Endothelial cell of umbilical vein (primary cell): Measurements from ENCODE around the gene TEF. TPM values are rescaled to one million over a fixed set of nuclear protein-coding genes. Genes with fewer than 3 reads are reported as not detected.

Experiments used
- BruUV-seq: library from RNA; stranded (reverse); fragments of 400-500 nt; replicated peaks from 2 replicates; lab custom pipeline; 2021; lab: Mats Ljungman, UMichigan
- CTCF ChIA-PET: fragments of 300-600, 350-600 bp; sonication (Branson Sonifier 250); formaldehyde crosslinking; loops from one replicate; lab custom pipeline; 2021; ENCODE audit warnings: antibody characterized with exemption, inconsistent platforms; lab: Charles Lee
- POLR2A ChIA-PET: fragments of 300-600, 350-600 bp; sonication (Branson Sonifier 250); formaldehyde crosslinking; loops from one replicate; lab custom pipeline; 2021; ENCODE audit warnings: antibody characterized with exemption, inconsistent platforms; lab: Charles Lee
- DNase-seq: peaks from one replicate; pipeline ENCODE4 v3.0.0-alpha.2; 2011; ENCODE audit warnings: low read depth, low spot score
- FAIRE-seq: peaks from 2 replicates; lab custom pipeline; 2011; peaks lifted over from hg19 to GRCh38; lab: Jason Lieb, UNC
- H2AFZ ChIP-seq: 2 replicates; pipeline ENCODE4 v1.6.0; 2012; ENCODE audit warnings: low read depth, low read length, control low read depth, inconsistent platforms
- H3K27ac ChIP-seq: 2 replicates; pipeline ENCODE4 v1.5.1; 2011; ENCODE audit warnings: low read depth, mild to moderate bottlenecking, control low read depth, low read length, moderate library complexity; ENCODE audit not compliant: insufficient read depth
- H3K27me3 ChIP-seq, 2 experiments: 2 replicates each; pipeline versions ENCODE4 v1.6.0 to v1.6.1; 2011; ENCODE audit warnings: low read length in 2 of 2, mixed read lengths in 1 of 2; ENCODE audit not compliant: control insufficient read depth in 2 of 2, insufficient read depth in 2 of 2
- H3K36me3 ChIP-seq, 2 experiments: 2 replicates in 1 of 2; 3 replicates in 1 of 2; pipeline ENCODE4 v1.5.1; 2011; ENCODE audit warnings: low read length in 2 of 2, mild to moderate bottlenecking in 1 of 2, moderate library complexity in 1 of 2; ENCODE audit not compliant: control insufficient read depth in 2 of 2, insufficient read depth in 2 of 2; ENCODE audit errors: extremely low read depth in 1 of 2
- H3K4me1 ChIP-seq: 3 replicates; pipeline ENCODE4 v1.5.1; 2011; ENCODE audit warnings: mild to moderate bottlenecking, low read length; ENCODE audit not compliant: control insufficient read depth, insufficient read depth; ENCODE audit errors: extremely low read depth
- H3K4me2 ChIP-seq: 2 replicates; pipeline ENCODE4 v1.6.1; 2011; ENCODE audit warnings: low read length, control low read depth, mixed read lengths; ENCODE audit not compliant: insufficient read depth
- H3K4me3 ChIP-seq, 3 experiments: fragments of 200-600 bp in 1 of 3; sonication (generic), shearing (Covaris generic) in 1 of 3; replicated peaks in 1 of 3; 2 replicates each; pipeline ENCODE4 v1.5.1; 2011 to 2016; ENCODE audit warnings: control low read depth in 3 of 3, low read length in 3 of 3, mild to moderate bottlenecking in 2 of 3, inconsistent platforms in 1 of 3, low read depth in 1 of 3, moderate library complexity in 1 of 3; ENCODE audit not compliant: insufficient read depth in 1 of 3
- H3K79me2 ChIP-seq: 2 replicates; pipeline ENCODE4 v1.6.0; 2012; ENCODE audit warnings: low read length, inconsistent platforms; ENCODE audit not compliant: control insufficient read depth, insufficient read depth
- H3K9ac ChIP-seq: replicated peaks from 2 replicates; pipeline ENCODE3; 2011; ENCODE audit warnings: low read length, control low read depth; ENCODE audit not compliant: insufficient read depth; ENCODE audit errors: extremely low read depth
- H3K9me1 ChIP-seq: replicated peaks from 3 replicates; pipeline ENCODE4 v1.6.0; 2011; ENCODE audit warnings: mild to moderate bottlenecking, low read length; ENCODE audit not compliant: control insufficient read depth, insufficient read depth; ENCODE audit errors: extremely low read depth
- H3K9me3 ChIP-seq: replicated peaks from 2 replicates; pipeline ENCODE4 v1.5.1; 2012; ENCODE audit warnings: low read length, inconsistent platforms; ENCODE audit not compliant: control insufficient read depth, insufficient read depth
- H4K20me1 ChIP-seq: replicated peaks from 2 replicates; pipeline ENCODE3; 2011; ENCODE audit warnings: mild to moderate bottlenecking, low read length; ENCODE audit not compliant: control insufficient read depth, insufficient read depth; ENCODE audit errors: extremely low read depth
- CTCF ChIP-seq, 2 donors: IDR thresholded peaks; 1 replicate in 1 of 2; 2 replicates in 1 of 2; pipeline ENCODE4 v1.5.1; 2011; ENCODE audit warnings: low read length in 2 of 2, mild to moderate bottlenecking in 2 of 2, moderate library complexity in 2 of 2, control low read depth in 1 of 2, inconsistent platforms in 1 of 2, low read depth in 1 of 2; ENCODE audit not compliant: insufficient read depth in 1 of 2; ENCODE audit errors: extremely low read depth in 1 of 2
- EZH2 ChIP-seq: IDR thresholded peaks from 2 replicates; pipeline ENCODE4 v1.6.1; 2012; ENCODE audit warnings: borderline replicate concordance, low read depth, mild to moderate bottlenecking, moderate library complexity, low read length, inconsistent platforms; ENCODE audit not compliant: severe bottlenecking
- FOS ChIP-seq: IDR thresholded peaks from 2 replicates; pipeline ENCODE4 v1.6.1; 2011; ENCODE audit warnings: mild to moderate bottlenecking, low read length, moderate library complexity, borderline replicate concordance; ENCODE audit not compliant: insufficient read depth
- GATA2 ChIP-seq: IDR thresholded peaks from 2 replicates; pipeline ENCODE4 v1.7.0; 2011; ENCODE audit warnings: low read depth, mild to moderate bottlenecking, moderate library complexity, mixed read lengths, low read length; ENCODE audit not compliant: insufficient read length, insufficient read depth
- JUN ChIP-seq: IDR thresholded peaks from 2 replicates; pipeline ENCODE4 v1.6.1; 2011; ENCODE audit warnings: borderline replicate concordance, low read depth; ENCODE audit not compliant: insufficient read length, insufficient read depth
- MAX ChIP-seq: IDR thresholded peaks from 2 replicates; pipeline ENCODE4 v1.6.1; 2011; ENCODE audit not compliant: insufficient read depth, insufficient read length
- MYC ChIP-seq: IDR thresholded peaks from one replicate; pipeline ENCODE4 v1.6.1; 2011; ENCODE audit warnings: mild to moderate bottlenecking, low read depth, low read length
- POLR2A ChIP-seq: IDR thresholded peaks from 2 replicates; pipeline ENCODE4 v1.6.1; 2012; ENCODE audit warnings: low read depth, mild to moderate bottlenecking, control low read depth, low read length
- POLR2AphosphoS5 ChIP-seq: IDR thresholded peaks from 2 replicates; pipeline ENCODE4 v1.6.1; 2012; ENCODE audit warnings: low read depth, mild to moderate bottlenecking, control low read depth, low read length, moderate library complexity; ENCODE audit not compliant: insufficient read depth
- dilution Hi-C: fragments of 300-500 bp; cut with MboI; formaldehyde crosslinking; loops from one replicate; pipeline ENCODE4 v1.15.0; 2019; ENCODE audit warnings: low sequenced_read_pairs; ENCODE audit not compliant: extremely low pct_ligation_motif_present
- intact Hi-C: fragments of 100-400 bp; cut with micrococcal nuclease; formaldehyde crosslinking; loops from one replicate; pipeline ENCODE4 v1.10.0; 2022
- polyA plus RNA-seq, 4 experiments: library from polyadenylated mRNA; depleted of rRNA in 3 of 4; stranded (reverse) in 3 of 4; unstranded in 1 of 4; fragments of >200 nt; gene quantifications; 2 replicates each; pipeline versions ENCODE4 v1.2.1 to v1.2.3, GENCODE V29; 2011 to 2012; ENCODE audit warnings: missing spikeins in 1 of 4
- total RNA-seq: library from RNA; stranded (reverse); gene quantifications from 2 replicates; pipeline ENCODE4 v1.2.3, GENCODE V29; 2021

Gene TEF
- total and polyA plus RNA-seq, 2 donors (not counting 3 experiments of a cell fraction or from before 2014, with no cell fraction given) = 2.2 to 4.0 TPM

DNA sequence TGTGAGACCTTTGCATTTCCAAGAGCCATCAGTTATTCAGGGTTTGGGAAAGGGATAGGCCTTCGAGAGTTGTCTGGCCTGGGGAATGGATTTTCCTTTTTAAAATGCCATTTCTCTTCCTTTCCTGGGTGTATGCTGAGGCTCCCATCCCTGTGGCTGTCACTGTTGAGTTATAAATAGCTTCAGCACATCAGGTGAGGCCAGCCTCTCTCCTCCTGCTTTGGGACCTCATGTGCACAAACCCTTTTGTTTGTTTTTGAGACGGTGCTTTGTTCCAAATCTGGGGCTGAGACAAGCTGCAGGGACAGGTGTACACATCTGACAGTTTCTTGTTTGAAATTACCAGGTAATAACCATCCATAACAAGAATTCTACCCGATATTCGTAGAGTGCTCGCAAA lies 1.3 kb downstream of the TEF start:
- Histone ChIP-seq H3K9me1 (no peaks in the 10 kb centered on the region), H3K79me2 (no peaks in the 10 kb centered on the region), H3K4me2 (no peak overlapping the region), H3K27ac (no peak overlapping the region), H3K4me1 (peaks cover 11% of the 10 kb centered on the region), H3K36me3 (peaks cover 0 to 2% of the 10 kb centered on the region in 2 experiments), H3K9ac (no peak overlapping the region), H4K20me1 (no peaks in the 10 kb centered on the region), H2AFZ (no peak overlapping the region), H3K27me3 (no peaks in the 10 kb centered on the region), H3K9me3 (no peaks in the 10 kb centered on the region), H3K4me3 (no peak overlapping the region)
- DNase-seq = no peak
- ChIA-PET POLR2A (no interaction called here), CTCF (interaction anchor here (1.4 to 3.3 kb wide), 3 partner anchors 16 to 20 kb away, joined by 3 to 20 read pairs (median 4); no protein-coding TSS in a partner anchor)
- BruUV-seq = no TSS peak
- intact Hi-C loops (loop anchor here (5.0 kb wide), 2 partner anchors 96 to 186 kb away; partner anchors contain the start of gene RANGAP1), dilution Hi-C loops (no loop called here)
- no peak for TF ChIP-seq CTCF (IDR thresholded peaks at IDR 0.05; ENCODE audit: extremely low read depth in 1 of 2, insufficient read depth in 1 of 2, low read depth in 1 of 2, low read length in 2 of 2)
- TF ChIP-seq POLR2A = no peak
- no peak for TF ChIP-seq POLR2AphosphoS5
- TF ChIP-seq JUN = no peak
- no peak for TF ChIP-seq MYC
- TF ChIP-seq EZH2 = no peak
- no peak for TF ChIP-seq GATA2
- no peak for TF ChIP-seq FOS
- no peak for TF ChIP-seq MAX
- FAIRE-seq = no peak
